GM12801 (cell line): ENCODE measurements around the gene MYCBPAP.

Experiments used
- CTCF ChIP-seq: IDR thresholded peaks from one replicate; pipeline ENCODE4 v1.5.1; 2011; ENCODE audit warnings: control low read depth; ENCODE audit not compliant: insufficient read length; ENCODE audit errors: extremely low read depth

MYCBPAP gene

GRCh38 chr17:50464121-50464520, 44.1 kb upstream of the MYCBPAP start:
- TF ChIP-seq CTCF: no peak

GRCh38 chr17:50464736-50465135, 43.5 kb upstream of the MYCBPAP start:
- no peak for TF ChIP-seq CTCF

GRCh38 chr17:50465171-50465570, 43.1 kb upstream of the MYCBPAP start:
- no peak for TF ChIP-seq CTCF

GRCh38 chr17:50465635-50466034, 42.6 kb upstream of the MYCBPAP start:
- TF ChIP-seq CTCF: no peak

- TF ChIP-seq CTCF: no peak
Measured at GRCh38 chr17:50466371-50467113, 41.7 kb upstream of the MYCBPAP start.

- TF ChIP-seq CTCF: no peak
Measured at GRCh38 chr17:50467114-50467854, 41.0 kb upstream of the MYCBPAP start.

- no peak for TF ChIP-seq CTCF
Measured at GRCh38 chr17:50467855-50468303, 40.4 kb upstream of the MYCBPAP start.
